NCI-H82 (cell line): ENCODE data around the gene AP3B2.

Experiments
- DNase-seq: peaks from one replicate; lab custom pipeline; 2025; lab: John Stamatoyannopoulos, UW

AP3B2 gene

GRCh38 chr15:82698711-82699345 lies 10.8 kb downstream of the AP3B2 start:
- no peak for DNase-seq

DNA sequence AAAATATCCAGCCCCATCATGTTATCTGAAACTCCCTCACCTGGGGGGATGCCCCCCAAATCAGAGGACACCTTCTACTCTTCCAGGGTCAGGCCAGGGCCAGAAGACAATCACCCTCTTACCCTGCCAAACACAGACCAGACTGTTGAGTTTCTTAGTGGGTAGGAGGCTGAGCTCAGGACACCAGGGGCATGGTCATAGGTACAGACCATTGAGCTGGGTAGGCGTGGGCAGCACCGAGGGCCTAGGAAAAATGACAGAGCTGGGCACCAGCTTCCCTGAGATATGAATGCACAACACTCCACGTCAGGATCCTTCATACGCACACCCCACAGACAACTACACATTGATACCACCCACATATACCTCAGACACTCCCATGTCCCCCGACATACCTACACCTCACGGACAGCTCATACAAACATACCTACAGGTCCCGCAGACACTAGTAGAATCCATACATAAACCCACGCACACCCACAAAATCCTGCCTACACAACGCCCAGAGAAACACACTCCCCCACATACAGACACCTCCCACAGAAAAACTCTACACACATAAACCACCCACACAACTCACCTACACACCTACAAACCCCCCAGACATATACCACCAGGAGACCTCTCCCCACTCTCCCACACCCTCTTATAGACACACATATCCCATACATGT lies 11.8 kb downstream of the AP3B2 start:
- no peak for DNase-seq

- DNase-seq = no peak
Observed at GRCh38 chr15:82692171-82692570, 17.5 kb downstream of the AP3B2 start.

- no peak for DNase-seq
Observed at GRCh38 chr15:82689147-82689546, 20.5 kb downstream of the AP3B2 start.

DNA sequence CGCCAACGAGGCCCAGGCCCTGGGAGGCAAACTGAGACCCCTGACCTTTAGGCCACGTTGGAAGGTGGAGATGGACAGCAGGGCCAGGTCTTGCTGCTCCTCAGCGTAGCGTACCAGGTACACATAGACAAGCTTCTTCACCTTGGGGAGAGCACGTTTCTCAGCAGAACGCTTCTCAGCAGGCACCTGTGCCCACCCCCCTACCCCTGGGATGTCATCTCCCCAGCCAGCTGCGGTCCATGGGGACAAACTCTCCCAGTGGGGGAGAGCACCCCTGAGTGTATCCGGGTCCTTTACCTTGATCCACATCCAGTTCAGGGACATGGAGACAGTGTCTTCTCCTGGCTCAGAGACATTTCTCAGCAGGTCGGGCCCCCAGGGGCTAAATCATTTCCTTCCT lies 21.0 kb downstream of the AP3B2 start:
- no peak for DNase-seq

GRCh38 chr15:82681371-82681770 lies 28.3 kb downstream of the AP3B2 start:
- DNase-seq = no peak

DNA sequence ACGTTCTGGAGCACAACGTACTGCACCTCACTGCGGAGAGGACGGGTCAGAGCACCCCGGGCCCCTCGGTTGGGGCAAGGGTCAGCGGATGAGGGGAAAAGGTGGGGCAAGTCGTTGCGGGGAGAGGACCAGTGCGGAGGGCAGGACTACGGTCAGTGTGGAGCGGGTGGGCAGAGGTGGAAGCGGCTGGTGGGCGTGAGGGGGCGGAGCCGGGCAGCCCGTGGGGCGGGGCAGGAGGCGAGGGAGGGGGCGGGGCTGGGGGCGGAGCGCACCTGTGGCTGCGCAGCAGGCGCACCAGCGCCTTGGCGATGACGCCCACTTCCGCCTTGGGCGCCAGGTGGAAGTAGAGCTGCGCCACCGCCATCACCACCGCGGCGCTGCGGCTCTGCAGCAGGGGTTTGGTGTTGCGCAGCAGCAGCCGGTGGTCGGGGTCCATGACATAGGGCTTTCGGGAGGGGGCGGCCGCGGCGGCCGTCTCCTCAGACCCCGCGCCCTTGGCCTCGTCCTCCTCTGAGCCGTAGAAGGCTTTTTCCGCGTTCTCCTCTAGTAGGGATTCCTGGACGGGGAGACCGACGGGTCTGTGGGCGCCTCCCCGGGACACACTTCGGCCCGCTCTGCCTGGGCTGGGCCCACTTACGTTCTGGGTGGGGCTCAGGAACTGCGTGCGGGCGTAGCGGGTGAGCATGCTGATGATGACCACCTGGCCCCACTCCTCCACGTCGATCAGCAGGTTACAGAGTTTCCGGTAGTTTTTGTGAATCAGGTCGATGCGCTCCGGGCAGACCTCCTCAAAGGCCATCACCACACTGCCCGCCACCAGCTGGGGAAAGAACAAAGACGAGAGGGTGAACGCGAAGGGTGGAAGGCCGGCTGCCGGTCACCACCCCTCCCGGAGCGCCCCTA lies 29.2 kb downstream of the AP3B2 start:
- no peak for DNase-seq

DNA sequence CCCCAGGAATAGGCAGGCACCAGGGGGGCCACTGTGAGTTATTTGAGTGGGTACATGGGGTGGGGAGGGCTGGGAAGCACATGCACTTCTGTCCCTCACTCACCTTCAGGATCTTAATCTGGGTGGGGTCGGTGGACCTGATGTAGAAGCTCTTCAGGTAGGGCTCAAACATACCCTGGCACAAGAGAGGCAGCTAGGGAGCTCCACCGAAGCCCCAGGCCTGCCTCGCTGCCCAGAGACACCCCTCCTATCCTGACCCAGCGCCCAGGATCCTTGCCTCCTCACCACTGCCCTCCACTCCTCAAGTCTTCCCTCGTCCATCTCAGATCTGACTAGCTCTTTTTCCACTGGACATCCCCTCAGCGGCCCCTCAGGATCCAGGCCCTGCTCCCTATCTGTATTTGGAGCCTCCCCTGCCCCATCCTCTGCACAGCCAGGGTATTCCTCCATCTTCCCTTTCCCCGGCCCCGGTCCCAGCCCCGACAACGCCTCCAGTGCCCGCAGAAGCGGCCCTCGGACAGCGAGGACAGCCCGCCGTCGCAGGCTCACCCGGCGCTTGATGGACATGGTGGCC lies 30.0 kb downstream of the AP3B2 start:
- no peak for DNase-seq

DNA sequence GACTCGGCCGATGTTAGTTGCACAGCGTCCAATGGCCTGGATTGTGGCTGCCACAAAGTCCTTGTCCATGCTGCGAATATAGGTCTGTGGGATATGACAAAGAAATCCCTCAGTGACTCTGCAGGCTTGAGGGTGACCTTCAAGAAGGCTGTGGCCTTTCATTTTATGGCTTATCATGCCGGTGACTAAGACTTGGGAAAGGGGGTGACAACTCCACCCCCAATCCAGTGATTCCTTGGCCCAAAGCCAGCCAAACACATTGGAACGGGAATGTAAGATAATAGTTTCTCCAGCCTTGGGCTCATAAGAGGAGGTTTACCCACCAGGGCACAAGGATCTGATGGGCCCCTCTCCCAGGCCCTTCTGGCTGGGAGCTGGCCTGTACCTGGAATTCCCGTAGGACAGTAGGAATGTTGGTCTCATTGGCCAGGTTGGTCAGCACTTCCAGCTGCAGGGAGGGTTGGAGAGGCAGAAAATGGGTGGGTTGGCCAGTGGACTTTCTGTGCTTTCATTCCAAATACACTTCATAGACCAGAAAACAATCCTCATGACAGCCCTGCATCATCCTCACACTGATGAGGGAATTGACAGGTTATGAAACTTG lies 31.9 kb downstream of the AP3B2 start:
- DNase-seq = no peak

GRCh38 chr15:82674873-82675272 lies 34.8 kb downstream of the AP3B2 start:
- no peak for DNase-seq

GRCh38 chr15:82670699-82671098 lies 39.0 kb downstream of the AP3B2 start:
- DNase-seq = no peak

DNA sequence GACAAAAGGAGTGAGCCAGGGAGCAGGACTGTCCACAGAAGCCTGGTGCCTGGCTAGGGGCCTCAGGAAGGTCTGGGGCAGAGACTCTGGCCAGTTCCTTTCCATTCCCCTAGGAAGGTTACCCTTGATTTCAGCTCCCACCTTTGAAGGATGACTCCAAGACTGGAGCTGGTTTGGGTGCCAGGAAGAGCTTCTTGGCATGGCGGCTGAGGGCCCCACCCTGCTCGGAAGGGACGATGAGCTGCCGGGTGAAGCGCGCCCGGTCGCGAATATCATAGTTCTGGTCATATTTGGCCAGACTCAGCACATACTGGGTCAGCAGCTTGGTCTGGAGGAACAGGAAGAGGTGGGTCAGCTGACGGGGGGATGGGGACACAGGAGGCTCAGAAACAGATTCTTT lies 43.1 kb downstream of the AP3B2 start:
- no peak for DNase-seq

DNA sequence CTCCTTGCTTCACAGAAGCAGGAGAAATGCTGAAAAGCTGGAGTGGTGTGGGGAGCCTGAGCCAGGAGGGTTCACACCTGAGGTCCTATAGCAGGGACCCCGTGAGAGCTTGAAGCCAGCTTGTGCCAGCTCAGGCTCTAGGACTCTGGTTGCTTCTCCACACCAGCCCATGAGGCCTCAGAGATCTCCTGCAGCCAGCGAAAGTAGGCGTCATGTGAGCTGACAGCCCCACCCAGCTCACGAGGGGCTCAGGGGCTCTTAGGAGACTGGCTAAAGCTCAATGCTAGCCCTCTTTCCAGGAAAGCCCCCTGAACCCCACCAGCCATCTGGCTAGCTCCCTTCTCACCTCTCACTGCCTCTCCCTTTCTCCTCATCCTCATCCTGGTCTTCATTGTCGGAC lies 45.7 kb downstream of the AP3B2 start:
- DNase-seq = no peak

GRCh38 chr15:82663186-82663600 lies 46.5 kb downstream of the AP3B2 start:
- no peak for DNase-seq

GRCh38 chr15:82662641-82663040 lies 47.0 kb downstream of the AP3B2 start:
- no peak for DNase-seq

- no peak for DNase-seq
Observed at GRCh38 chr15:82660378-82660777, 49.3 kb downstream of the AP3B2 start.

- DNase-seq = no peak
Observed at GRCh38 chr15:82656641-82657266, 52.9 kb downstream of the AP3B2 start.

GRCh38 chr15:82655606-82656005 lies 54.1 kb downstream of the AP3B2 start:
- DNase-seq = no peak

DNA sequence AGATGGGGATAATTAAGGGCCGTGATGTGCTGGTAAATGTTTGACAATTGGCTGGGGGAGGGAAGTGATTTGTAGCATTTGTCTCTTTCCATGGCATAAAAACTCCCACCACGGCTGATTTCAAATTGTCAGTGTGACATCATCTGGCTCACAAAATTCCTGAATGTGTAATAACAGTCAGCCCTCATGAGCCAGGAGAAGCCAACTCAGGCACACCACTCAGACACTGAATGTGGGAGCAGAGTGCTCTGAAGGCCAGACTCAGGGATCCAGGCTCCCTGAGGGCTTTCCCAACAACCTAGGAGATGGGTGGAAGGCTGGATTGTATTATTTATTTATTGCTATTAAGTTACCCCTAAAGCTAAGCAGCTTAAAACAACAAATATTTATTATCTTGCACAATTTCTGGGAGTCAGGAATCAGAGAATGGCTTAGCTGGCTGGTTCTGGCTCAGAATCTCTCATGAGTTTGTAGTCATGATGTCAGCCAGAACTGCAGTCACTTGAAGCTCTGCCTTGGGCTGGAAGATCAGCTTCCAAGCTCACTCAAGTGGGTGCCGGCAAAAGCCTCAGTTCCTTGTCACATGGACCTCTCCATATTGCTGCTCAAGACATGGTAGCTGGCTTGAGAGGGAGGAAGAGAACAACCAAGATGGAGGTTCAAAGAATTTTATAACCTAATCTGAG lies 56.0 kb downstream of the AP3B2 start:
- DNase-seq = no peak

DNA sequence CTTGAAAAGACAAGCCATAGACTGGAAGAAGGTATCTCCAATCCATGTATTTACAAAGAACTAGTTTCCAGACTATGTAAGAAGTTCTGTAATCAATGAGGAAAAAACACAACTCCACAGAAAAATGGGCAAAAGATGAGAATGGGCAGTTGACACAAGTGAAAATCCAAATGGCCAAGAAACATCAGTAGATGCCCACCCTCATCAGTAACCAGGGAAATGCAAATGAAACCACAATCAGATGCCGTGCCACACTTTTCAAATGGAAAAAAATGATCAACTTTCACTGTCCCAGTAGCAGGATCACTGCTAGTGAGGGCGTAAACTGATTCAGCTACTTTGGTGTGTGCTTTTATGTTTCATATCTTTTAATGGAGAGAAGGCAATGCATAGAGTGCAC lies 58.0 kb downstream of the AP3B2 start:
- DNase-seq = no peak

DNA sequence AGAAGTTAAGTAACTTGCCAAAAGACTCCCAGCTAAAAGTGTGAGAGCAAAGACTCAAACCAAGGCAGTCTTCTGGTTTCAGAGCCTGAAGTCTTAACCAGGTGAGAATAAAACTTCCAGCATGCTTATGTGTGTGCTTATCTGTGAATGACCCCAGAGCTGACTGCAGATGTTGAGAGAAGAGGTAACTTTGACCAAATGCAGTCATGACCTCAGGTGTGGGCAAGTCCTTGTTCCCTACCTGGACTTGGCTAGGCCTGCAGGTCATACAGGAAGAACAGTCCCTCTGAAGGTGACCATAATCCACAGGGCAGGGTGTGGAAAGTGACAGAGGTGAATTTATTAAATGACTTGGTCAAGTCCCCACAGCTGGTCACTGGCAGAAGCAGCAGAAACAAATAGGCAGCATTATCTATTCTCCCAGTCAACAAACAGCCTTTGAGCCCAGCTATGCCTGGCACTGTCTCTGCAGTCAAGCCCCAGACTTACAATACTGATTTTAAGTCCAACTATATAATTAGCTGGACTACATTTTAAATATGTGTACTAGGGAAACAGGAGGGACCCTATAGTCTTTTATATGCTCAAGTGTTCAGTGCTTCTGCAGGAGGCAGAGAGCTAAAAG lies 59.5 kb downstream of the AP3B2 start:
- DNase-seq = no peak
